AG09309 (cell line): ENCODE results near the gene ATG13.

ENCODE experiments used
- DNase-seq: peaks from one replicate; pipeline ENCODE4 v3.0.0-alpha.2; 2010; ENCODE audit warnings: low read depth
- H3K4me3 ChIP-seq: 2 replicates; pipeline ENCODE4 v1.5.1; 2011; ENCODE audit warnings: mild to moderate bottlenecking, low read depth, low read length, moderate library complexity; ENCODE audit not compliant: control insufficient read depth
- TF ChIP-seq, protein P1 (sequence below): IDR thresholded peaks from 2 replicates; pipeline ENCODE4 v1.5.1; 2011; ENCODE audit warnings: mild to moderate bottlenecking, low read depth, low read length, inconsistent platforms; ENCODE audit not compliant: insufficient read depth, control insufficient read depth; ENCODE audit errors: missing control alignments

ATG13 gene

DNA sequence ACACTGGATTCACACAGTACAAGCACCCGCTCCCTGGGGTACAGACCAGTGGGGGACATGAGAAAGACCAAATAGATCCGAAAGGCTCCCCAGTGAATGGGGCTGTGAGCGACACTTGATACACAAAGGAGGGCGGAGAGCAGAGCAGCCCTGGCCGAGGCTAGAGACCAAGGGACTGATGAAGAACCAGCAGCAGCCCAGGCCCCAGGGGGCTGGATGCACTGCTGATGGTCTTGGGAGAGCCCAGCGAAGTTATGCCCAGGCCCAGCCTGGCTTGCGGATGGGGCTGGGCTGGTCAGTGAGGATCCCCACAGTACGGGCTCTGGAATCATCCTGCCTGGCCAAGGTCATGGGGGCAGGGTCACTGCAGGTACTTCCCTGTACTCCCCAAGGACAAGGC, 59.8 kb downstream of the ATG13 start:
- TF ChIP-seq, protein P1, sequence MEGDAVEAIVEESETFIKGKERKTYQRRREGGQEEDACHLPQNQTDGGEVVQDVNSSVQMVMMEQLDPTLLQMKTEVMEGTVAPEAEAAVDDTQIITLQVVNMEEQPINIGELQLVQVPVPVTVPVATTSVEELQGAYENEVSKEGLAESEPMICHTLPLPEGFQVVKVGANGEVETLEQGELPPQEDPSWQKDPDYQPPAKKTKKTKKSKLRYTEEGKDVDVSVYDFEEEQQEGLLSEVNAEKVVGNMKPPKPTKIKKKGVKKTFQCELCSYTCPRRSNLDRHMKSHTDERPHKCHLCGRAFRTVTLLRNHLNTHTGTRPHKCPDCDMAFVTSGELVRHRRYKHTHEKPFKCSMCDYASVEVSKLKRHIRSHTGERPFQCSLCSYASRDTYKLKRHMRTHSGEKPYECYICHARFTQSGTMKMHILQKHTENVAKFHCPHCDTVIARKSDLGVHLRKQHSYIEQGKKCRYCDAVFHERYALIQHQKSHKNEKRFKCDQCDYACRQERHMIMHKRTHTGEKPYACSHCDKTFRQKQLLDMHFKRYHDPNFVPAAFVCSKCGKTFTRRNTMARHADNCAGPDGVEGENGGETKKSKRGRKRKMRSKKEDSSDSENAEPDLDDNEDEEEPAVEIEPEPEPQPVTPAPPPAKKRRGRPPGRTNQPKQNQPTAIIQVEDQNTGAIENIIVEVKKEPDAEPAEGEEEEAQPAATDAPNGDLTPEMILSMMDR: no peak
- no peak for DNase-seq
- no peak overlapping the region for H3K4me3 ChIP-seq

DNA sequence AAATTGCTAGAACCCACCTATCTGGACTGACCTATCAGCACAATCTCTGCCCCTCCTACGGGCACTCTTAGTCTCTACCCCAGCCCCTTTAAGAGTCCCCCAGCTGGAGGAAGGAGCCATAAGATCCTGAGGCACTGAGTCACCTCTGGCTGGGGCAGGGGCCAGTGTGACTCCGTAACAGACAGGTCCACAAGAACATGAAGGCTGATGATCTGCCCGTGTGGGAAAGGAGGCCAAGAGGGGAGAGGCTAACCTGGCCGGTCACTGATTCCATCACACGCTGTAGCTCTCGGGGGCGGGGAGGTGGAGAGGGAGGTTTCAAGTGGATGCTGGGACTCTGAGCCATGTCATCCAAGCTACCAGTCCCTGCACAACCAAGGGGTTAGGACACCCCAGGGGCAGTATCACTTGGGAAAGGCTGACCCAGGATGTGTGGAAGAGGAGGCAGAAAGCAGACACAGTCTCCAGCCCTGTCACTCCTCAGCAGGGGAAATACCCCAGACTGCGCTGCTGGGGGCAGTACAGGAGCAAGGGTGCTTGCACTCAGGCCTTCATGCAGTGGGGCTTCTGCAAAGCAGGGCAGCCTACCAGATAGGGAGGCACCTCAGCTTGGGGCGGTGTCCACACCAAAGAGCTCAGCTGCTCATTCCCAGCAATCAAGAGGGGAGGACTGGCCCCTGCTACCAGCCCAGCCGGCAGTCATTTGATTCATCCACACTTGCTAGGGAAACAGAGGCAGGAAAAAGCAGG, 60.8 kb downstream of the ATG13 start:
- H3K4me3 ChIP-seq: no peak overlapping the region
- TF ChIP-seq, protein P1: no peak
- no peak for DNase-seq

DNA sequence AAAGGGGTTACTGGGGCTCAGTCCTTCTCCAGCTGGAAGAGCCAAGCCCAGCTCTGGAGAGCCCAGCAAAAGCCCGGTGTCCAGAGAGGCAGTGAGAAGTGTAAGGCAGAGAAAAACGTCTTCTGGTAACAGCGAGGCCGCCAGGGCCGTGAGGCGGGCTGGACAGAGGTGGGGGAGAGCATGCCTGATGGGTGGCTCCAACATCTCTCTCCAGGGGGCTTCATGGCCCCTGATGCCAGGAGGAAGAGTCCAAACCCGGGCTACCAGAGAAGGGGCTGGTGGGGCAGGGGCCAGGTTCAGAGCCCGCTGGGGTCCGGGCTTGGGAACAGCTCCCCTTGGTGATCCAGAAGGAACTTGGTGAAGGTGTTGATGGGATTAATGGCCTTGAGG, 61.4 kb downstream of the ATG13 start:
- TF ChIP-seq, protein P1: no peak
- no peak overlapping the region for H3K4me3 ChIP-seq
- DNase-seq: no peak

DNA sequence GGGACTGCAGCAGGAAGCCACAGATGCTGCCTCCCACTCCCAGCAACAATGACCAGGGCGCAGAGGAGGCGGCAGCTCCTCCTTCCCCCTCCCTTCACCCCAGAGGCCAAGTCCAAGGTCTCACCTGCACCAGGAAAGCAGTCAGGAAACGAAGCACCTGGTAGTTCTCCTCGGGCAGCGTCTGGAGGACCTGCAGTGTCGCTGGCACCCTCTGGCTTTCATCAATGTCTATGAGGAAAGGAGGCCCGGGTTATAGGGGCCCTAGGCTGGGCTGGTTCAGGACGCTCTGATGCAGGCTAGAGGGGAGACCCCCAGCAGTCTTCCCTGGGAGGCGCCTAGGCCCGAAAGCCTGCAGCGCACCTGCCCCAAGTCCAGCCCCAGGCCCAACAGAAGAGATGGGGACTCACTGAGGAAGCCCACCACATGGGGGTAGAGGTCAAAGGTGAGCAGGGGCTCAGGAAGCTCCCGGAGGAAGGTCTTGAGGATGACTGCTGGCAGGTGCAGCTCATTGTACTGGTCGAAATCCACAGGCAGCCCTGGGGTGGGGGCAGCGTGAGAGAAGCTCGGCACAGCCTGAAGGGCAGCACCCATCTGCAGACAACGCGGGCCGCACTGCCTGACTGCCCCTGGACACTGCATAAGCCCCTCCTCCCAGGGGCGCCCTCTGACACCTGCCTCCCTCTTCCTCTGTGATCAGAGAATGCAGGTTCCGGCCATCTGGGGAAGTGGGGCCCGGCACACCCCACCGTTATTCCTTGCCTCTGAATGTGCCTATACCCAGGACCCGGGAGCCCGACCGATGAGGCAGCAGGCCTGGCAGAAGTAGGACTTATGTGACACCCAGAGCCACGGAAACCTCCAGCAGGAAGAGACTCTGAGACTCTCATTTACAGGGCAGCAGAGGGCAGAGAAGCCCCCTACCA, 62.1 kb downstream of the ATG13 start:
- no peak overlapping the region for H3K4me3 ChIP-seq
- DNase-seq: no peak
- TF ChIP-seq, protein P1: no peak

DNA sequence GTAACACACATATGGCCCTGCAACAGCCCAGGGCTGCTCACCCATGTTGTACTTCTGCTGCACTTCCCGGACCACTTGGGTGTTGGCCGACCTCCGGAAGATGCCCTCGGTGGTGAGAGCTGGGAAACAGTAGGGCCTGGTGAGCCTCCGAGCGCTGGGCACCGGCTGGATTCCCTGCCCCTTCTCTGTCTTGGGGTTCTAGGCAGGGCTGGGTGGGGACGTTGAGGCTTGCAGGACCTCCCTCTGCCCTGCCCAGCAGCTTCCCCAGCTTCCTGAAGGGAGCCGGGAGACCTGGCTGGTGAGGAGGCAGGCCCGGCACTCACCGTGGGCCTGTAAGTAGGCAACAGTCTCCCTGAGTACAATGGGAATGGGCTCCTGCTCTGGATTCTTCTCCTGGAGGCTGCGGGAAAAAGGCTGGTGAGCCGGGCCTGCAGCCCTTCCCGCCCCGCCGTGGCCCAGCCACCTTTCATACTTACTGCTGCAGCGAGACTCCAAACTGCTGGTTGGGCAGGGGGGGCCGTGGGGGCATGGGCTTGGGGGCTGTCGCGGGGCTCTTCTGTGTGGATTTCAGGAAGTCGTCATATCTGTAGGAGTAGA, 62.9 kb downstream of the ATG13 start:
- DNase-seq: no peak
- TF ChIP-seq, protein P1: no peak
- H3K4me3 ChIP-seq: no peak overlapping the region

DNA sequence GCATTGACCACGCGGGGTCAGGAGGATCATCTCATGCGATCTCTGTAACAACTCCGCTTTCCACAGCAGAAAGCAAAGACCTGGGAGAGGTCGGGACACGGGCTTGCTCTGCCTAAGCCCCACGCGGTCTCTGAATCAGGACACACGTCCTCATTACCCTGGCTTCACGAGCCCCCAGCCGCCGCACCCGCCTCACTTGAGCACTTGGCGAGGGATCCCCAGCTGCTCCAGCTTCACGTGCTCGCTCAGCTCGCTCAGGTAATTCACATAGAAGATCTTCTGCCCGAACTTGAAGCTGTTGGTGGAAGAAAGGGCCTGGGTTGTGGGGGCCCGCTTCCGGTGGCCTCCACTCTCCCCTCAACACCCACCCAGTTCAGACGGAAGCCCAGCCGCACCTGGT, 63.5 kb downstream of the ATG13 start:
- no peak for DNase-seq
- H3K4me3 ChIP-seq: no peak overlapping the region
- TF ChIP-seq, protein P1: no peak
